SW480 (cell line): ENCODE results near the gene ABCD1.
"Not testable (repeated sequence)": the region's sequence is repeated elsewhere in the genome, so short reads cannot be mapped to it uniquely, and the experiment has no call there.

Experiments
- DNase-seq: peaks from one replicate; pipeline ENCODE4 v3.0.0-alpha.2; 2016; ENCODE audit warnings: low spot score

The ABCD1 gene

DNA sequence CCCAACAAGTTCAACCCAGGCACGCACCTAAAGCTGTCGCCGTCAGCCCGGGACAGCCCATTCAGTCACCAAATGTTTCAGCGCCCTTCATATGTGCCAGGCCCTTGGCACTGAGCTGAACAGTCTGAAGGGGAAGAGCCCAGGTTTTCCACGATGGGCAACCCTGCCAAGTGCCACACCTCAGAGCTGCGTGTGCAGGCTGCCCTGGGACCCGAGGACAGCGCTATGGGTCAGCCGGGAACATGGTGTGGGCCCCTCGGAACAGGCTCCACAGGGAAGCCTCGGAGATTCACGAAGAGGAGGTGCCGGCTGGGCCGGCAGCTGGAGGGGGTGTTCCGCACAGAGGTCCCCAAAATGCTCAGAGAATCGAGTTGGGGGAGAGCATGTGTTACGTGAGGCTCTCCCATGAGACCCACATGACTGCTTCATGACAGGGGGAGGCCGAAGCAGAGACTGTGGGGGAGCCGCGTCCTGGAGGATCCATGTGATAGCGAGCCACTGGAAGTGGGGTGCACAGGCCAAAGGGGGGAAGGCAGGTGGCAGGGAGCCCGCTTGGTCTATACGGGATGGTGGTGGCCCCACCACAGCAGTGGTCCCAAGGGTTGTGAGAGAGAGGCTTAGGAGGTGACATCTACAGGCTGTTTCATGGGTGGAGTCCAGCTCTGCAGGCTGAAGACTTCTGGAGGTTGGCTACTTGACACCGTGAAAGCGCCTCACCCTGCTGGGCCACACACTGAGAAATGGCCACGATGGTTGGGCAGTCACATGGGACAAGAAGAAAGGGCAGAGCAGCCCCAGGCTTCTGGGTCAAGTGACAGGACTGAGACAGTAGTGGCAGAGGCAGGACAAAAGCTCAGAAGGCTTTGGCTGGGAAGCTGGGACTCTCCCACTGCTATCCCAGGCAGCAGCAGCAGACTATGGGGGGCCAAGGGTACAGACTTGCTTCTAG, 14.7 kb upstream of the ABCD1 start:
- no peak for DNase-seq

- DNase-seq: no peak
Measured at GRCh38 chrX:153714256-153714655, 10.4 kb upstream of the ABCD1 start.

DNA sequence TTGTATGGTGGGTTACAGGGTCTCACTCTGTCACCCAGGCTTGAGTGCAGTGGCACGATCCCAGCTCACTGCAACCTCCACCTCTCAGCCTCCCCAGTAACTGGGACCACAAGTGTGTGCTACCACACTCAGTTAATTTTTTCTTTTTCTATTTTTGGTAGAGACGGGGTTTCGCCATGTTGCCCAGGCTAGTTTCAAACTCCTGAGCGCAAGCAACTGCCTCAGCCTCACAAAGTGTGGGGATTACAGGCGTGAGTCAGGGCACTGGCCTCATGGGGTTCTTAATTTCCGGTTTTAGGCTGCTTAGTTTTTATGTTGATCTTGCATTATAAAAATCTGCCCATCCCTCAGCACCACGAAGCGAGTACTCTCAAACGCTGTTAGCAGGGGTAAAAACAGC, 7.2 kb upstream of the ABCD1 start:
- no peak for DNase-seq

DNA sequence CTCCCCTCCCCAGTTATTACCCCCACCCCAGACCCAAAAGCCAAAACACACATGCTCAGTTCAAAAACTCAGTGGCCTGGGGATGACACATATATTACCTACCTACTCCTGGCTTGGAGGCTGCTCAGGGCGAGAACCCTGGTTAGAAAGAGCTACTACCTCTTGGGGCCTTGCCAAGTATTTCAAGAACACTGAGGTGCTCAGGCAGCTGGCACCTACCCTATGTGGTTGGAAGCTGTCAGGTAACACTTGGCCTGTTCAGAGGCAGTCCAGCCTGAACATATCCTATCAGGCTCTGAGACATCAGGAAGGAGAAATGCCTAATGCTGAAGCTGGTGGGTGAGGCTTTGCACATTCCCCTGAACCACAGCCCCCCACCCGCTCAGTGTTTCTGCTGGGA, 5.4 kb upstream of the ABCD1 start:
- no peak for DNase-seq

DNA sequence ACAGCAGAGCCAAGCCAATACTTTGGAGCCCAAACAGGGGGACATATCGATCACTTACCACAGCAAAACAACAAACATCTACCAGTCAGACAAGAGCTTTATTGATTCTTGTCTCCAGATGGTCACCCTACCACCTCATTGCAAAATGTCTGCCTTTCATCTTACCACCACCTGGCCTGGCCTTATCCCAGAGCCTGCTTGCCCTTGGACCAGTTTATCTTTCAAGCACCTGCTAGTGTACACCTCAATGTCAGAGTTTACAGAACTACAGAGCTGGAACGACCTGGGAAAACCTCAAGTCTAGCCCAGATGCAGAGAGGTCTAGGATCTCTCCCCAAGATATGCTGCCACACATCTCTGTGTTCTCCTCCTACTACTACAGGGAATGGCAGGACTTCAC, 5.0 kb upstream of the ABCD1 start:
- no peak for DNase-seq

DNA sequence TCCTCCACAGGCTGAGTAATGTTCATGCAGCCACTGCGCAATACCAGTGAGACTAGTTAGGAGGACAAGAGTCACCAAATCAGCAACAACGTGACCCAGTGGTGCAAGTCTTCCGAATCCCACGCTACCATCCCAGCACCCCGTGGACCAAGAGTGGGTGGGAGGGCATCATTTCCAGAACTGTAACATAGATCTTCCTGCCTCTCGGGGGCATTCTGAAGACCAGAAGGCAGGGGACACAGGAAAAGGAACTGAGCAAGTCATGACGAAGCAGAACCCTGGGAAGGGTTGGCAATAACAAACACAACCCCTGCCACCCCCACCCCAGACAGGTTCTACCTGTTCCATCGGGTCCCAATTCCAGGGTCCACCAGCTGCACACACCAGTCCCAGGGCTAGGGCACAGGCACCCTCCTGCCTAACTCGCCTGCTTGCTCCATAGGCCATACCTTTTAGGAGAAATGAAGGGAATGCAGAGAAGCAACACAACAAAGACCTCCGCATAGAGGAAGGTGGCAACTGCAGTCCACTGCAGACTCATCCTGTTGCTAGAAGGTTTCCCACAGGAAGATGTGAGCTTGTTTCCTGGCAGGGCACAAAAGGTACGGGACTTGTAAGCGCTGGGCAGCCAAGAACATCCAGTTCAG, 1.8 kb upstream of the ABCD1 start:
- DNase-seq: no peak

DNA sequence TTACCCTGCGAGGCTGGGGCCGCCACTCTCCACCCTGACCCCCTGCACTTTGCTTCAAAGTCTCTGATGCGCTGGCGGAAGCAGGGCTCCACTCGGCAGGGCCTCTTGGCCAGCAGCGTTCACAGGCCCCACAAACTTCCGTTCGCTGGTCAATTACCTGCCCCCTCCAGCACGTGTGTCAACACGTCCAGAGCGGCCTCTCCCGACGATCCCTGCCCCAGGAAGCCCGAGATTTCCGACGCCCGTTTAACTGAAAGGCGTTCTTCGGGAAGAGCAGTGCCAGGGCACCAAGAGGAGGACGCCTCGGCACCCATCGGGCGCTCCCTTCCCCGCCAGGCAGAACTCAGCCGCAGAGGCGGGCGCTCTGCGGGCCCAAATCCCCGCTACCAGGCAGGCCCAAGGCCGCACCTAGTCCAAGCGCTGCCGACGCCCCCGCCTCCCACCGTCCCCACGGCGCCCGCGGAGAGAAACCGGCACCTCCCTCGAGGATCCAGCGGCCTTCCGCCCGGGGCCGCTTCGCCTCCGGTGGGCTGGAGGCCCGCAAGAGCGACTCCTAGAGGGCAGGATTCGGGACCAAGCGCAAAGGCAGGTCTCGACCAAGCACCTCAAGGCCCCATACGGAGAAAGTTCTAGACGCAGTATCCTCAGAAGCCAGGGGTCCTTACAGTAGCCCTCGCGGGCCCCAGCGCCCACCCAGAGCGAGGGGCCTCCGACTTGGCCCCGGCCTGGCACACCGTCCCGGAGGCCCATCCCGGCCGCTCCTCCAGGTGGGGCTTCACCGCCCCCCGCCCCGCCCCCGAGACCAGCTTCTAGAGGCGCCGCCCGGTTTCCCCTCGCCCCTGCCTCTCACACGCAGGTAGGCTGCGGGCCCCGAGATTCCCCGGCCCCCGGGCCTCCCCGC, 1.1 kb upstream of the ABCD1 start:
- peak; percentile 59 for DNase-seq

- DNase-seq: no peak
Measured at GRCh38 chrX:153725039-153725831, 579 bp downstream of the ABCD1 start.

DNA sequence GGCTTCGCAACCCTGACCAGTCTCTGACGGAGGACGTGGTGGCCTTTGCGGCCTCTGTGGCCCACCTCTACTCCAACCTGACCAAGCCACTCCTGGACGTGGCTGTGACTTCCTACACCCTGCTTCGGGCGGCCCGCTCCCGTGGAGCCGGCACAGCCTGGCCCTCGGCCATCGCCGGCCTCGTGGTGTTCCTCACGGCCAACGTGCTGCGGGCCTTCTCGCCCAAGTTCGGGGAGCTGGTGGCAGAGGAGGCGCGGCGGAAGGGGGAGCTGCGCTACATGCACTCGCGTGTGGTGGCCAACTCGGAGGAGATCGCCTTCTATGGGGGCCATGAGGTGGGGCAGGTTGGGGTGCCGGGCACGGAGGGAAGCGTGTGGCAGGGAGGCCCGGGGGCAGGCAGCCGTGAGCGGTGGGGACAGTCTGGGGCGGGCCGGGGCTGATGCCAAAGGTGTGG, 1.2 kb downstream of the ABCD1 start:
- DNase-seq: no peak

GRCh38 chrX:153726286-153727122, 1.8 kb downstream of the ABCD1 start:
- DNase-seq: peak; percentile 65

DNA sequence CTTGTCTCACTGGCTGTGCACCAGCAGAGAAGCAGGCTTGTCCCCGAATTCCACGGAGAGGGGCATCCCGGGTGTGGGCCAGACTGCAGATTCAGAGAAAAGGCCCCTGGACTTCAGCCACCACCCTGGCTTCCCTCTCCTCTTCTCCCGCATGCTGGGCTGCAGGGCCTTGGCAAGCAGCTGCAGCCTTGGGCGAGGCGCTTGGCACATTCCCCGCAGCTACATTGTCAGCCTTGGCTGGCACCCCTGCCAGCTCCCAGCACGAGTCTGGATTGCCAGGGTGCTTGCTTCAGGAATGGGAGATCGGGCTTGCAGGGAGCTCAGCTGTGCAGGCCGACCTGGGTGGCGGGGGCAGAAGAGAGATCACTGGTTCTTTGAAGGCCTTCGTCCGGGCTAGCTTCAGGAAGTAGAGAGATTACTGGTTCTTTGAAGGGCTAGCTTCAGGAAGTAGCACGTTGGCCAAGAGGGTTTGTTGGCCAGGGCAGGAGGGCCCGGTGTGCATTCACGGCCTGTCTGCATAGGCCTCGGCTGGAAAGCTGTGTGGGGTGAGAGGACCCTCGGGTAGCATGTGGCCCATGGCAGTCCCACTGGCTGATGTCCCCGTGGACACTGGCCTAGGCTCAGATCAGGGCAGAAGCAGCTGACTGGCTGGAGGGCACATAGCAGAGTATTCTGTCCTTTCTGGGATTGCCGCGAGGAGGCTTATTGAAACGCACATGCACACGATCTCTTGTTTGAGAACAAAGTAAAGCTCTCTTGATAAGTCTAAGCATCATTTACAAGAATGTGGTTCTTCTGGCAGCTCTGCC, 2.7 kb downstream of the ABCD1 start:
- peak; percentile 61 for DNase-seq

- no peak for DNase-seq
Measured at GRCh38 chrX:153728095-153728494, 3.4 kb downstream of the ABCD1 start.

DNA sequence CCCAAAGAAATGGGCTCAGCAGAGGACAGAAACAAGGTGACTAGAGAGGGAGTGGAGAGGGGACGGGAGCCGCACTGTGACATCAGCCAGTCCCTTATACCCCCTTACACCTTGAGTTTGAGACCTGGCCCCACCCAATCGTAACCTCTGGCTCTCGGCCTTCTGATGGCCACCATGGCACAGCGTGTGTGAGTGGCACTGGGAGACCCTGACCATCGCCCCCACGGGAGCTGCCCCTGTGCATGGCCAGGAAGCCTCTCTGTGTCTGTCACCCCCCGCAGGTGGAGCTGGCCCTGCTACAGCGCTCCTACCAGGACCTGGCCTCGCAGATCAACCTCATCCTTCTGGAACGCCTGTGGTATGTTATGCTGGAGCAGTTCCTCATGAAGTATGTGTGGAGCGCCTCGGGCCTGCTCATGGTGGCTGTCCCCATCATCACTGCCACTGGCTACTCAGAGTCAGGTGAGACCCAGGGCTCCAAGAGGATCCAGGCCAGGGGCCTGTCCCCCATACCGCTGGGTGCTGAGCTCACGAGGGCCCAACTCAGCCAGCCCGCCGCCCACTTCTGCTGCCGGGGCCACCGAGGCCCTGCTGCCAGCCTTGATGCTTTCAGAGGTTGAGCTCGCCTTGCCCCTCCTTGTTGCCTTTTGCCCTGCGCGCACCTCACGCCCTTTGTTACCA, 4.4 kb downstream of the ABCD1 start:
- no peak for DNase-seq

- DNase-seq: not testable (repeated sequence)
Measured at GRCh38 chrX:153730115-153730514, 5.5 kb downstream of the ABCD1 start.

DNA sequence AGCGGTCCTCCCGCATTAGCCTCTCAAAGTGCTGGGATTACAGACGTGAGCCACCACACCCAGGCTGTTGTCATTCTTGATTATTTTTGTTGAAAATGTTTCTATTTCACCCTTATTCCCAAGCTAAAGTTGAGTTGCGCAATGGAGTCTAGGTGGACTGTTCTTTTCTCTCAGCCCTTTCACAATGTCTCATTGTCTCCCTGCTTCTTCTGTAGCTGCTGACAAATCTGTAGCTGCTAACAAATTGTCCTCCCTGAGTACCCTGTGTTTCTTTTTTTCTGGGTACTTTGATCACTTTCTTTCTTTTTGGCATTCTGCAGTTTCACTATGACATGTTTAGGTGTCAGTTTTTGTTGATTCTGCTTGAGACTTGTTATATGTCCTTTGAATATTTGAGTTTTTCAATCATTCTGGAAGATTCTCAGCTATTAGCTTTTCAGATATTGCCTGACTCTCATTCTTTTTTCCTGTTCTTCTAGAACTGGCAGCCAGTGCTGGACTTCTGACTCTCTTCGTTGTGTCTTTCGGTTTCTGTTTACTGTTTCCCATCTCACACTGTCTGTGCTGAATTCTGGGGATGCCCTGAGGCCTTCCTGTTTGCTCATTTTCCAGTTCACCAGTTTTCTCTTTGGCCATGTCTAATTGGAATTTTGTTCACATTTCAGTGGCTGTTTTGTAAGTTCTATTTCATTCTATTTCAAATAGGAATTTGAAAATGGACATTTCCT, 6.6 kb downstream of the ABCD1 start:
- DNase-seq: no peak

- DNase-seq: no peak
Measured at GRCh38 chrX:153731845-153732215, 7.2 kb downstream of the ABCD1 start.

GRCh38 chrX:153732401-153732800, 7.7 kb downstream of the ABCD1 start:
- DNase-seq: peak; percentile 42

DNA sequence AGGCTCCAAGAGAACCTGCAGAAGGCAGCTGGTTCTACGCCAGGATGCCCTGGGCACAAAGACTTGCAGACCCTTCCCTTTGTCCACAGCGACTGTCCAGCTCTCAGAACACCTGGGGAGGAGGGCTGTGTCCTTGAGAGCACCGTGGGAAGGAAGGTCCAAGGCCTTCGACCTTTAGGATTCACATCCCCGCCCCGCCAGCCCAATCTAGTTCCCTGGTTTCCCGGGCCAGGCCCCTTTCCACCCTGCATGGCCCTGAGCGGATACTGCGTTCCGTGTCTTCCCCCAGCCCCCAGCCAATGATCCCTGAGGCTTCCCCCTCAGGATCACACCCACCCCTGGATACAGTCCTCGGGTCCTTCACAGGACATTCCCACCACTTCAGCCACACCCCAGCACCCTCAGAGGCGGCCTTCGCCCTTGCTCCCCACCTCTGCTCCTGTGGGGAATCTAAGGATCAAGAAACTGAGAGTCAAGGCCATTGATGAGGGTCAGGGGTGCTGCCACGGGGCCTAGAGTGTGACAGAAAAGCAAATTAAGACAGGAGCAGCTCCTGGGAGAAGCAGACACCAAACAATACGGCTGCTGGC, 9.1 kb downstream of the ABCD1 start:
- DNase-seq: no peak
